Measurements from ENCODE around the gene SELENOO.

The SELENOO gene

DNA sequence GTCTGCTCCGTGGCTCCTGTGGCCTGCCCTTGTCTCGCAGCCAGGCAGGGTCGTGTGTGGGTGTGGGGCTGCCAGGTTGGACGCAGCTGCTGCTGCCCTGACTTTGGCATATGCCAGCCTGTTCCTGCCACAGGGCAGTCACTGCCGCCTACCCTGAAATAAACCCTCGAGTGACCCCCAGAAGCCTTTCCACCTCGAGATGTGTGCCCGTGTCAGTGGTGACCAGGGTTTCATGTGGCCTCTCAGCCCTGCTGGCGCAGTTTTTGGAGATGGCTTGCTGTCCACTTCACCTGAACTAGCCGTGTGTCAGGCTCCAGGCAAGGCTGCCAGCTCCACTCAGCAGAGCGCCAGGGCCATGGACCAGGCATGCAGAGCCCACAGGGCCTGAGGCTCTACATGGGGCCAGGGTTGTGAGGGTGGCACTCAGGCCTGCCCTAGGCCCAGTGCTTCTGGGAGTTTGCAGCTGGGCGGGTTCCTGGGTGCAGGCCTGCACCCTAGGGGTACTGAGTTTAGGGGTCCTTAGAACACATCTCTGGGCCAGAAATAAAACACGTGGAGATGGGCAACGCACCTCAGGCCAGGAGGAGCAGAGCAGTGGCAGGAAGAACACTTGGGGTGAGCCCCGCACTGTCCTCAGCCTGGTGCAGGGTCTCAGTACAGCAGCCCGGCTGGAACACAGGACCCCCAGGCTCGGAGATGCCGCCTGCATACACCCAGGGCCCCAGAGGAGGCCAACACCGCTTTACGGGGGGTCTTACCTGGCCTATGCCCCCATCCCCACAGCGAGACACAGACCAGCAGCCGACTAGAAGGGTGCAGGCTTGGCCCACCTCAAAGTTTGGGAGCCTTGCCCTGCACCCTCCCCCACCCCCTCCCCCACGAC, 39.1 kb upstream of the SELENOO start:
- no peak overlapping the region for H3K27ac ChIP-seq
- TF ChIP-seq, protein P1, sequence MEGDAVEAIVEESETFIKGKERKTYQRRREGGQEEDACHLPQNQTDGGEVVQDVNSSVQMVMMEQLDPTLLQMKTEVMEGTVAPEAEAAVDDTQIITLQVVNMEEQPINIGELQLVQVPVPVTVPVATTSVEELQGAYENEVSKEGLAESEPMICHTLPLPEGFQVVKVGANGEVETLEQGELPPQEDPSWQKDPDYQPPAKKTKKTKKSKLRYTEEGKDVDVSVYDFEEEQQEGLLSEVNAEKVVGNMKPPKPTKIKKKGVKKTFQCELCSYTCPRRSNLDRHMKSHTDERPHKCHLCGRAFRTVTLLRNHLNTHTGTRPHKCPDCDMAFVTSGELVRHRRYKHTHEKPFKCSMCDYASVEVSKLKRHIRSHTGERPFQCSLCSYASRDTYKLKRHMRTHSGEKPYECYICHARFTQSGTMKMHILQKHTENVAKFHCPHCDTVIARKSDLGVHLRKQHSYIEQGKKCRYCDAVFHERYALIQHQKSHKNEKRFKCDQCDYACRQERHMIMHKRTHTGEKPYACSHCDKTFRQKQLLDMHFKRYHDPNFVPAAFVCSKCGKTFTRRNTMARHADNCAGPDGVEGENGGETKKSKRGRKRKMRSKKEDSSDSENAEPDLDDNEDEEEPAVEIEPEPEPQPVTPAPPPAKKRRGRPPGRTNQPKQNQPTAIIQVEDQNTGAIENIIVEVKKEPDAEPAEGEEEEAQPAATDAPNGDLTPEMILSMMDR (IDR thresholded peaks at IDR 0.05) = no peak
- TF ChIP-seq ZFX (IDR thresholded peaks at IDR 0.05; ENCODE audit: borderline replicate concordance) = no peak

- no peak overlapping the region for H3K27ac ChIP-seq
- TF ChIP-seq, protein P1 (IDR thresholded peaks at IDR 0.05) = no peak
- no peak for TF ChIP-seq ZFX (IDR thresholded peaks at IDR 0.05; ENCODE audit: borderline replicate concordance)
Measured at GRCh38 chr22:50162391-50162956, 38.3 kb upstream of the SELENOO start.

- H3K27ac ChIP-seq = no peak overlapping the region
- no peak for TF ChIP-seq ZFX (IDR thresholded peaks at IDR 0.05; ENCODE audit: borderline replicate concordance)
- TF ChIP-seq, protein P1 (IDR thresholded peaks at IDR 0.05) = no peak
Measured at GRCh38 chr22:50165436-50166123, 35.2 kb upstream of the SELENOO start.

DNA sequence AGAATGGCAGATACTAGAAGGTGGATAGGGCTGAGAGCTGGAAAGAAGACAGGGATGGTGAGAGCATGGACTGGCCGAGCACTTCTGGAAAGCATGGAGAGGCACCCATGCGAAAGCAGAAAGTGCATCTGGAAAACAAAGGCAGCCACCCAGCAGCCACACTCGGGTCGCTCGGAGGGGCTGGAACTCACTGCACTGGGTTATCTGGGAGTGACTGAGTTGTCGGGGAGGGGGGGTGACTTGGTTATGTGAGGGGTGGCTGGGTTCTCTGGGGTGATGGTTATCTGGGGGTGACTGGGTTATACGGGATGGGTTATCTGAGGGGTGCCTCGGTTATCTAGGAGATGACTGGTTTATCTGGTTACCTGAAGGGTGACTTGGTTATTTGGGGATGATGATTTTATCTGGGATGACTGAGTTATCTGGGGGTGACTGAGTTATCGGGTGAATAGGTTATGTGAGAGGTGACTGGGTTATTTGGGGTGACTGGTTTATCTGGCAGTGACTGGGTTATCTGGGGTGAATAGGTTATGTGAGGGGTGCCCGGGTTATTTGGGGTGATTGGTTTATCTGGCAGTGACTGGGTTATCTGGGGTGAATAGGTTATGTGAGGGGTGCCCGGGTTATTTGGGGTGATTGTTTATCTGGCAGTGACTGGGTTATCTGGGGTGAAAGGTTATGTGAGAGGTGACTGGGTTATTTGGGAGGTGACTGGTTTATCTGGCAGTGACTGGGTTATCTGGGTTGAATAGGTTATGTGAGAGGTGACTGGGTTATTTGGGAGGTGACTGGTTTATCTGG, 32.9 kb upstream of the SELENOO start:
- TF ChIP-seq ZFX (IDR thresholded peaks at IDR 0.05; ENCODE audit: borderline replicate concordance) = no peak
- TF ChIP-seq, protein P1 (IDR thresholded peaks at IDR 0.05) = no peak
- no peak overlapping the region for H3K27ac ChIP-seq

DNA sequence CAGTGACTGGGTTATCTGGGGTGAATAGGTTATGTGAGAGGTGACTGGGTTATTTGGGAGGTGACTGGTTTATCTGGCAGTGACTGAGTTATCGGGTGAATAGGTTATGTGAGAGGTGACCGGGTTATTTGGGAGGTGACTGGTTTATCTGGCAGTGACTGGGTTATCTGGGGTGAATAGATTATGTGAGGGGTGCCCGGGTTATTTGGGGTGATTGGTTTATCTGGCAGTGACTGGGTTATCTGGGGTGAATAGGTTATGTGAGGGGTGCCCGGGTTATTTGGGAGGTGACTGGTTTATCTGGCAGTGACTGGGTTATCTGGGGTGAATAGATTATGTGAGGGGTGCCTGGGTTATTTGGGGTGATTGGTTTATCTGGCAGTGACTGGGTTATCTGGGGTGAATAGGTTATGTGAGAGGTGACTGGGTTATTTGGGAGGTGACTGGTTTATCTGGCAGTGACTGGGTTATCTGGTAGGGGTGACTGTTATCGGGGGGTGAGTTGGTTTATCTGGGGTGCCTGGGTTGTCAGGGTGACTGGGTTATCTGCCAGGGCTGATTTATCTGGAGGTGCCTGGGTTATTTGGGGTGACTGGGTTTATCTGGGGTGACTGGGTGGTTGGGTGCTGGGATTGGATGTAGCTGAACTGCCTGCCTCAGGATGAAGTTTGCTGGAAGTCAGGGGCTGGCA, 32.2 kb upstream of the SELENOO start:
- peak overlapping the region; percentile 68; the same call in 1 of the 2 replicates for H3K27ac ChIP-seq

DNA sequence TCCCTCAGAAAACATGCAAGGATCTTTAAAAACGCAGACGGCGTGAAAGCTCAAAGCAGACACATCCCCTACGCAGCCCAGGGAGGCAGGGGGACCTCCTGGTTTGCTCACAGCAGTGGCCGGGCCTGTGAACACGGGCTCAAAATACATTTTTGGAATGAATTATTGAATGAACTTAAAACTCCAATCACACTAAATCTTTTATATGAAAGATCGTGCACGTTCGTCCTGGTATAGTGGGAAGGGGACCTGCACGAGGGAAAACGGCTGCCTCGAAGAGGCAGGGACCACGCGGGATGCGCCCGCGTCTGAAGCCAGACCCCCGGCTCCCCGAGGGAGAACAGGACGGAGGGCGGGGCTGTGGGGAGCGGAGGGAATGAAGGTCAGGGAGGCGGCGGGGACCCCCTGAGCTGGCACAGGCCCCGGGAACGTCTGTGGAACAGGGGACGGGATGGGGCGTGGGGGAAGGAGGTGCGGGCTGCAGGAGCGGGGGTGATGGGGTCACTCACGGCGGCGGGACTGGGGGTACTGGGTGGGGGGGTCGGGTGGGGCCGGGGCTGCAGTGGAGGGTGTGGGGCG, 31.5 kb upstream of the SELENOO start:
- no peak for TF ChIP-seq ZFX (IDR thresholded peaks at IDR 0.05; ENCODE audit: borderline replicate concordance)
- TF ChIP-seq, protein P1 (IDR thresholded peaks at IDR 0.05) = no peak
- peak overlapping the region; percentile 68 for H3K27ac ChIP-seq
